ENCODE results near the gene DNAJC28. TPM values are rescaled to one million over a fixed set of nuclear protein-coding genes. Genes with fewer than 3 reads are reported as not detected.

DNAJC28 gene
- total RNA-seq, 1 donor from 2014 or later: 1.5 TPM

DNA sequence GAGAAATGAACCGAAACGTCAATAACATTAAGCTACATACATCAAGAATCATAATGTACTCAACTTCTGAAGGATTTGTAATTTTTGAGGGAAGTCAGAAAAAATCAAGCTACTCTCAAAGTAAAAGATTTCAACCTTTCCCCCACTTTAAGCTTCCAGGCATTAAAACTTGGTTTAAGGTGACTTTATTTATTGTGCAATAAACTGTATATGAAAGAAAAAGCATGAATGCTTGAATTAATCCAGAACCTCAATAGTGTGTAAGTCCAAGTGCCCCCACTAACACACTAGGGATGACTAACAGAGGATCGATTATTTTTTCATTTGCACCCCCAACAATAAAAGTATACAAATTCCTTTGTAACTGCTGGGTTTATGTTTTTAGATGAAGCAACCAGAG lies 39.5 kb upstream of the DNAJC28 start:
- Histone ChIP-seq H3K9me3 (no peaks in the 10 kb centered on the region), H3K4me1 (no peaks in the 10 kb centered on the region), H3K27ac (no peak overlapping the region), H3K36me3 (peaks cover 78 to 86% of the 10 kb centered on the region in 2 donors), H3K4me3 (no peak overlapping the region), H3K27me3 (no peaks in the 10 kb centered on the region)
- intact Hi-C loops (cut with DNase I): no loop called here
- TF ChIP-seq, protein P1, sequence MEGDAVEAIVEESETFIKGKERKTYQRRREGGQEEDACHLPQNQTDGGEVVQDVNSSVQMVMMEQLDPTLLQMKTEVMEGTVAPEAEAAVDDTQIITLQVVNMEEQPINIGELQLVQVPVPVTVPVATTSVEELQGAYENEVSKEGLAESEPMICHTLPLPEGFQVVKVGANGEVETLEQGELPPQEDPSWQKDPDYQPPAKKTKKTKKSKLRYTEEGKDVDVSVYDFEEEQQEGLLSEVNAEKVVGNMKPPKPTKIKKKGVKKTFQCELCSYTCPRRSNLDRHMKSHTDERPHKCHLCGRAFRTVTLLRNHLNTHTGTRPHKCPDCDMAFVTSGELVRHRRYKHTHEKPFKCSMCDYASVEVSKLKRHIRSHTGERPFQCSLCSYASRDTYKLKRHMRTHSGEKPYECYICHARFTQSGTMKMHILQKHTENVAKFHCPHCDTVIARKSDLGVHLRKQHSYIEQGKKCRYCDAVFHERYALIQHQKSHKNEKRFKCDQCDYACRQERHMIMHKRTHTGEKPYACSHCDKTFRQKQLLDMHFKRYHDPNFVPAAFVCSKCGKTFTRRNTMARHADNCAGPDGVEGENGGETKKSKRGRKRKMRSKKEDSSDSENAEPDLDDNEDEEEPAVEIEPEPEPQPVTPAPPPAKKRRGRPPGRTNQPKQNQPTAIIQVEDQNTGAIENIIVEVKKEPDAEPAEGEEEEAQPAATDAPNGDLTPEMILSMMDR (IDR thresholded peaks at IDR 0.05): no peak
- no peak for DNase-seq (ENCODE audit: low spot score in 2 of 2)

GRCh38 chr21:33522953-33523349 lies 31.4 kb upstream of the DNAJC28 start:
- Histone ChIP-seq H3K9me3 (no peaks in the 10 kb centered on the region), H3K36me3 (peaks cover 38 to 51% of the 10 kb centered on the region in 2 donors), H3K27me3 (no peaks in the 10 kb centered on the region), H3K4me3 (no peak overlapping the region), H3K27ac (no peak overlapping the region), H3K4me1 (no peaks in the 10 kb centered on the region)
- no peak for DNase-seq (ENCODE audit: low spot score in 2 of 2)
- TF ChIP-seq, protein P1 (IDR thresholded peaks at IDR 0.05): no peak
- intact Hi-C loops (cut with DNase I): no loop called here

- H3K9me3 ChIP-seq: no peaks in the 10 kb centered on the region
- H3K36me3 ChIP-seq: peaks cover 34 to 51% of the 10 kb centered on the region in 2 donors
- intact Hi-C loops (cut with DNase I): no loop called here
- no peak for DNase-seq (ENCODE audit: low spot score in 2 of 2)
- TF ChIP-seq, protein P1 (IDR thresholded peaks at IDR 0.05): no peak
- H3K4me1 ChIP-seq: no peaks in the 10 kb centered on the region
- no peak overlapping the region for H3K27ac ChIP-seq
- H3K4me3 ChIP-seq: no peak overlapping the region
- H3K27me3 ChIP-seq: no peaks in the 10 kb centered on the region
Measured at GRCh38 chr21:33522297-33522952, 30.9 kb upstream of the DNAJC28 start.

GRCh38 chr21:33518899-33519298 lies 27.4 kb upstream of the DNAJC28 start:
- intact Hi-C loops (cut with DNase I): no loop called here
- no peak for DNase-seq (ENCODE audit: low spot score in 2 of 2)
- H3K36me3 ChIP-seq: peaks cover 46 to 66% of the 10 kb centered on the region in 2 donors
- no peaks in the 10 kb centered on the region for H3K27me3 ChIP-seq
- TF ChIP-seq, protein P1 (IDR thresholded peaks at IDR 0.05): no peak
- no peak overlapping the region for H3K4me3 ChIP-seq
- no peaks in the 10 kb centered on the region for H3K9me3 ChIP-seq
- no peaks in the 10 kb centered on the region for H3K4me1 ChIP-seq
- H3K27ac ChIP-seq: no peak overlapping the region

DNA sequence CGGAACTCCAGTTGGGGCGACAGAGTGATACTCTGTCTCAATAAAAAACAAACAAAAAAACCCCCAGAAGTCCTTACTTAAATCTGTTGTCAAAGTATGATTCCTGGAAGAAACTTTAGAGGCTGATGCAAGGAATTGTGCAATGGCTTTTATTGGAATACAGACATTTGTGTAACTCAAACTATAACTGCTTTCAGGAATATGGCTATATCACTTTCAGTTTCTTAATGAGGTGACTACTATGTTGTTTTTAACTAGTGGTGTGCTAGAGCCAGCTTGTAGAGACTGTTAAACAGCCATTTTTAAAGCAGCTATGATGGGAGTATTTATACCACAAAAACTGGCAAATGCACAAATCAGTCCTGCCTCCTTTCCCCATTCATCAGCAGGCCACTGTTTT lies 22.7 kb upstream of the DNAJC28 start:
- Histone ChIP-seq H3K4me1 (no peaks in the 10 kb centered on the region), H3K4me3 (no peak overlapping the region), H3K27ac (no peak overlapping the region), H3K36me3 (peaks cover 53 to 82% of the 10 kb centered on the region in 2 donors), H3K27me3 (no peaks in the 10 kb centered on the region), H3K9me3 (no peaks in the 10 kb centered on the region)
- DNase-seq (ENCODE audit: low spot score in 2 of 2): no peak
- intact Hi-C loops (cut with DNase I): no loop called here
- TF ChIP-seq, protein P1 (IDR thresholded peaks at IDR 0.05): no peak

All from ascending aorta (tissue), 2 donors.